ENCODE data around the gene MOSMO.
"Not testable (repeated sequence)": the region's sequence is repeated elsewhere in the genome, so short reads cannot be mapped to it uniquely, and the experiment has no call there.

Gene MOSMO

GRCh38 chr16:22099256-22099975, 91.5 kb downstream of the MOSMO start:
- no peak for FAIRE-seq
- DNase-seq (ENCODE audit: insufficient read length, low spot score): no peak
- TF ChIP-seq CTCF (IDR thresholded peaks at IDR 0.05; ENCODE audit: insufficient read depth, missing control alignments): no peak

- DNase-seq (ENCODE audit: insufficient read length, low spot score) (no peak), FAIRE-seq (no peak)
- no peak for TF ChIP-seq CTCF (IDR thresholded peaks at IDR 0.05; ENCODE audit: insufficient read depth, missing control alignments)
Measured at GRCh38 chr16:22103441-22103840, 95.5 kb downstream of the MOSMO start.

- TF ChIP-seq CTCF (IDR thresholded peaks at IDR 0.05; ENCODE audit: insufficient read depth, missing control alignments): no peak
- FAIRE-seq: no peak
- no peak for DNase-seq (ENCODE audit: insufficient read length, low spot score)
Measured at GRCh38 chr16:22109258-22109898, 101.5 kb downstream of the MOSMO start.

GRCh38 chr16:22111629-22112028, 103.7 kb downstream of the MOSMO start:
- DNase-seq (ENCODE audit: insufficient read length, low spot score); FAIRE-seq: not testable (repeated sequence)

GRCh38 chr16:22116095-22116700, 108.3 kb downstream of the MOSMO start:
- no peak for TF ChIP-seq CTCF (IDR thresholded peaks at IDR 0.05; ENCODE audit: insufficient read depth, missing control alignments)
- DNase-seq (ENCODE audit: insufficient read length, low spot score) (no peak), FAIRE-seq (no peak)

GRCh38 chr16:22117609-22118008, 109.7 kb downstream of the MOSMO start:
- FAIRE-seq (no peak), DNase-seq (ENCODE audit: insufficient read length, low spot score) (no peak)
- no peak for TF ChIP-seq CTCF (IDR thresholded peaks at IDR 0.05; ENCODE audit: insufficient read depth, missing control alignments)

- DNase-seq (ENCODE audit: insufficient read length, low spot score) (no peak), FAIRE-seq (no peak)
- no peak for TF ChIP-seq CTCF (IDR thresholded peaks at IDR 0.05; ENCODE audit: insufficient read depth, missing control alignments)
Measured at GRCh38 chr16:22120440-22120839, 112.5 kb downstream of the MOSMO start.
